ENCODE results near the gene PTPRN2.
"Not testable (repeated sequence)": the region's sequence is repeated elsewhere in the genome, so short reads cannot be mapped to it uniquely, and the experiment has no call there.

The PTPRN2 gene

DNA sequence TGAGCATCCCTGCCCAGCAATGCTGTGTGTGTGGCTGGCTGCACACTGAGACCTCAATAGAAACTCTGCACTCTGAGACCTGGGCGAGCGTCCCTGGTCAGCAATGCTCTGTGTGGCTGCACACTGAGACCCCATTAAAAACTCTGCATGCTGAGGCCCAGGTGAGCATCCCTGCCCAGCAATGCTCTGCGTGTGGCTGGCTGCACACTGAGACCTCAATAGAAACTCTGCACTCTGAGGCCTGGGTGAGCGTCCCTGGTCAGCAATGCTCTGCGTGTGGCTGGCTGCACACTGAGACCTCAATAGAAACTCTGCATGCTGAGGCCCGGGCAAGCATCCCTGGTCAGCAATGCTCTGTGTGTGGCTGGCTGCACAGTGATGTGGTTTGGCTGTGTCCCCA lies 553.7 kb downstream of the PTPRN2 start:
- H3K36me3 Mint-ChIP-seq, CTCF ChIA-PET: not testable (repeated sequence)

GRCh38 chr7:158033196-158033595 lies 554.4 kb downstream of the PTPRN2 start:
- H3K27ac Mint-ChIP-seq, result no peak overlapping the region
- peaks cover 7% of the 10 kb centered on the region for H3K27me3 Mint-ChIP-seq
- H3K4me1 Mint-ChIP-seq, result no peaks in the 10 kb centered on the region
- DNase-seq, result no peak
- H3K9me3 Mint-ChIP-seq, result peaks cover 14% of the 10 kb centered on the region
- H3K4me3 Mint-ChIP-seq, result no peak overlapping the region
- CTCF ChIA-PET, result no interaction called here
- H3K36me3 Mint-ChIP-seq, result no peaks in the 10 kb centered on the region

More for the DNA sequence above, 553.7 kb downstream of the PTPRN2 start:
- H3K4me1 Mint-ChIP-seq, H3K27ac Mint-ChIP-seq, DNase-seq, H3K4me3 Mint-ChIP-seq, H3K27me3 Mint-ChIP-seq: not testable (repeated sequence)
- peaks cover 14% of the 10 kb centered on the region for H3K9me3 Mint-ChIP-seq

GRCh38 chr7:158032561-158033115 lies 555.0 kb downstream of the PTPRN2 start:
- no peaks in the 10 kb centered on the region for H3K4me1 Mint-ChIP-seq
- H3K27me3 Mint-ChIP-seq, result peaks cover 7% of the 10 kb centered on the region
- CTCF ChIA-PET, result no interaction called here
- H3K4me3 Mint-ChIP-seq, result no peak overlapping the region
- H3K36me3 Mint-ChIP-seq, result no peaks in the 10 kb centered on the region
- peaks cover 12% of the 10 kb centered on the region for H3K9me3 Mint-ChIP-seq
- no peak overlapping the region for H3K27ac Mint-ChIP-seq
- DNase-seq, result no peak

DNA sequence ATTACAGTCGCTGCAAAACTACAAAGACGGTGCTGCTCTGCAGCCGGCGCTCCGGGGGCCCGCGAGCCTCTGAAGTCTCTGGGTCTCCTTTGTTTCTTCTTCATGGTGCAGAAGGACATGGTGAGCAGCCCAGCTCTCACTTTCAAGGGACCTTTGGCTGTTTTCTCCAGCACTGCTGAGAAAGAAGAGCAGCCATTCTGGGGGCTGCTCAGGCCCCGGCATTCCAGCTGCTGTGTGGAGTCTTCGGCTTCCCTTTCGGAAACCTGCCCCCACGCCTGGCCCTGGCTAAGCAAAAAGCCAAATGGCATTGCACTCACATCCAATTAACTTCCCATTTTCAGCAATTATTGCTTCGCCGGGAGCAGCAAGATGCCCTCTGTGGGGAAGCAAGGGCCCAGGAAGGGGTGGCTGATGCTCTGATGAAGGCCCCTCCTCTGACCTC lies 555.7 kb downstream of the PTPRN2 start:
- Mint-ChIP-seq H3K4me1 (no peaks in the 10 kb centered on the region), H3K4me3 (no peak overlapping the region), H3K9me3 (peaks cover 12% of the 10 kb centered on the region), H3K27ac (no peak overlapping the region), H3K27me3 (peaks cover 7% of the 10 kb centered on the region), H3K36me3 (no peaks in the 10 kb centered on the region)
- no peak for DNase-seq
- CTCF ChIA-PET, result no interaction called here

DNA sequence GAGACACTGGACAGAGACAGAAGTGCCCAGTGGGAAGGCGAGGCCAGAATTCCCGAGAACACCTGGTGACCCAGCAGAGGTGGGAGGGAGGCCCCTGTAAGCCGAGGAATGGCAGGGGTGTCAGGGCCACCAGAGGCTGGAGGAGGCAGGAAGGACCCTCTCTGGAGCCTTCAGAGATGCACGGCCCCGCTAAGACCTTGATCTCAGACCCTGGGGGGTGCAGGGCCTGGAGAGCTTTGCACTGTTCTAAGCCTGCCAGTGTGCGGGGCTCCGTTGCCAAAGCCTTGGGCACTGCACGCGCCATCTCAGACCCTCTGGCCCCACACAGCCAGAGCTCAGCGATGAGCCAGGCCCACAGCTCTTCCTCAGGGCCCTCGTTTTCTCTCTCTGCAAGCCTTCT lies 557.1 kb downstream of the PTPRN2 start:
- CTCF ChIA-PET, result no interaction called here
- H3K27me3 Mint-ChIP-seq, result peaks cover 7% of the 10 kb centered on the region
- H3K36me3 Mint-ChIP-seq, result no peaks in the 10 kb centered on the region
- H3K27ac Mint-ChIP-seq, result no peak overlapping the region
- no peaks in the 10 kb centered on the region for H3K4me1 Mint-ChIP-seq
- no peak for DNase-seq
- H3K4me3 Mint-ChIP-seq, result no peak overlapping the region
- H3K9me3 Mint-ChIP-seq, result peaks cover 12% of the 10 kb centered on the region

- CTCF ChIA-PET, result no interaction called here
- no peak for DNase-seq
- H3K27ac Mint-ChIP-seq, result no peak overlapping the region
- H3K27me3 Mint-ChIP-seq, result peaks cover 7% of the 10 kb centered on the region
- no peaks in the 10 kb centered on the region for H3K36me3 Mint-ChIP-seq
- H3K4me3 Mint-ChIP-seq, result no peak overlapping the region
- no peaks in the 10 kb centered on the region for H3K4me1 Mint-ChIP-seq
- peaks cover 12% of the 10 kb centered on the region for H3K9me3 Mint-ChIP-seq
Observed at GRCh38 chr7:158030071-158030470, 557.6 kb downstream of the PTPRN2 start.

DNA sequence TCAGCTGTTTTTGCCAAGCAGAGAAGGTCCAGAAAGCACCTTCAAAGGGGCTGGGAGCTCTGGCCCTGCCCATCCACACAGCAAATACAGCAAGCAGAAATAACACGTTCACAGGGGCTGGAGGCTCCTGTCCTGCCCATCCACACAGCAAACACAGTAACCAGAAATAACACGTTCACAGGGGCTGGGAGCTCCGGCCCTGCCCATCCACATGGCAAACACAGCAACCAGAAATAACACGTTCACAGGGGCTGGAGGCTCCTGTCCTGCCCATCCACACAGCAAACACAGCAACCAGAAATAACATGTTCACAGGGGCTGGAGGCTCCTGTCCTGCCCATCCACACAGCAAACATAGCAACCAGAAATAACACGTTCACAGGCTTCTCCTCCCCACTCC lies 558.1 kb downstream of the PTPRN2 start:
- H3K9me3 Mint-ChIP-seq, result peaks cover 12% of the 10 kb centered on the region
- DNase-seq, result no peak
- CTCF ChIA-PET, result no interaction called here
- H3K4me3 Mint-ChIP-seq, result no peak overlapping the region
- peaks cover 7% of the 10 kb centered on the region for H3K27me3 Mint-ChIP-seq
- H3K27ac Mint-ChIP-seq, result no peak overlapping the region
- no peaks in the 10 kb centered on the region for H3K4me1 Mint-ChIP-seq
- H3K36me3 Mint-ChIP-seq, result no peaks in the 10 kb centered on the region

GRCh38 chr7:158028971-158029370 lies 558.7 kb downstream of the PTPRN2 start:
- no peak for DNase-seq
- Mint-ChIP-seq H3K27me3 (peaks cover 7% of the 10 kb centered on the region), H3K4me1 (no peaks in the 10 kb centered on the region), H3K36me3 (no peaks in the 10 kb centered on the region), H3K27ac (no peak overlapping the region), H3K4me3 (no peak overlapping the region), H3K9me3 (peaks cover 10% of the 10 kb centered on the region)
- CTCF ChIA-PET, result no interaction called here

- Mint-ChIP-seq H3K27ac (no peak overlapping the region), H3K4me3 (no peak overlapping the region), H3K9me3 (peaks cover 5% of the 10 kb centered on the region), H3K4me1 (no peaks in the 10 kb centered on the region), H3K27me3 (peaks cover 7% of the 10 kb centered on the region), H3K36me3 (no peaks in the 10 kb centered on the region)
- no peak for DNase-seq
- CTCF ChIA-PET, result no interaction called here
Observed at GRCh38 chr7:158028290-158028941, 559.2 kb downstream of the PTPRN2 start.

- no peaks in the 10 kb centered on the region for H3K36me3 Mint-ChIP-seq
- DNase-seq, result no peak
- H3K9me3 Mint-ChIP-seq, result no peaks in the 10 kb centered on the region
- H3K27me3 Mint-ChIP-seq, result peaks cover 3% of the 10 kb centered on the region
- CTCF ChIA-PET, result no interaction called here
- H3K27ac Mint-ChIP-seq, result no peak overlapping the region
- no peaks in the 10 kb centered on the region for H3K4me1 Mint-ChIP-seq
- no peak overlapping the region for H3K4me3 Mint-ChIP-seq
Observed at GRCh38 chr7:158027646-158028045, 560.0 kb downstream of the PTPRN2 start.

DNA sequence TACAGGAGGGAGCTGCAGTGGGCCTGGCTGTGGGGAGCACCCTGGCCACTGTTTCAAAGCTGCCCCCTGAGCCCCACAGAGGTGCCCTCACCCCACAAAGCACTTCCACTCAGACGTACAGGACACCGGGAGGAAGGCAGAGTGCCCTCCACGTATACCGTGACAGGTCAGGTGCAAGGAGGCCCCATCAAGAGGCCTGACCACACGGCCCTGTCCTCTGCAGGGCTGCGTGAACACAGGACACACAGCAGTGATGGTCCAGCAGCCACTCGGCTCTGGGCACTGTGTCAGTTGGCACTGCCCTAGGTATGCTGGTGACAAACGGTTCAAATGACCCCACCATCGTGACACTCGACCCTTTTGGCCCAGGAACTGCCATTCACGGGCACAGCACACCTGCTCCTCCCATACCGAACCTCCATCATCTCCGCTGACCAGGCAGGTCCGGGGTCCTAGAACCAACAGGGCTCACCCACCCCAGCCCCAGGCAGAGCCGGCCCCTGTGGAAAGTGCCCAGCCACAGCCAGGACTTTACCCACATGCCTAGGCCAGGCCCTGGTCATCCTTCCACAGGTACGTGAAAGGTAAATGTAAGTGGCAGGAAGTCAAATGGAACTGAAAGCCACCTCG lies 560.9 kb downstream of the PTPRN2 start:
- no peaks in the 10 kb centered on the region for H3K4me1 Mint-ChIP-seq
- H3K9me3 Mint-ChIP-seq, result no peaks in the 10 kb centered on the region
- H3K4me3 Mint-ChIP-seq, result no peak overlapping the region
- CTCF ChIA-PET, result no interaction called here
- H3K27ac Mint-ChIP-seq, result no peak overlapping the region
- H3K36me3 Mint-ChIP-seq, result no peaks in the 10 kb centered on the region
- H3K27me3 Mint-ChIP-seq, result no peaks in the 10 kb centered on the region
- DNase-seq, result no peak

- H3K36me3 Mint-ChIP-seq, result no peaks in the 10 kb centered on the region
- CTCF ChIA-PET, result no interaction called here
- no peak overlapping the region for H3K4me3 Mint-ChIP-seq
- no peaks in the 10 kb centered on the region for H3K4me1 Mint-ChIP-seq
- no peak for DNase-seq
- H3K27me3 Mint-ChIP-seq, result no peaks in the 10 kb centered on the region
- no peaks in the 10 kb centered on the region for H3K9me3 Mint-ChIP-seq
- H3K27ac Mint-ChIP-seq, result no peak overlapping the region
Observed at GRCh38 chr7:158025686-158026600, 561.7 kb downstream of the PTPRN2 start.

- CTCF ChIA-PET, result no interaction called here
- Mint-ChIP-seq H3K9me3 (no peaks in the 10 kb centered on the region), H3K4me3 (no peak overlapping the region), H3K36me3 (no peaks in the 10 kb centered on the region), H3K27ac (no peak overlapping the region), H3K27me3 (no peaks in the 10 kb centered on the region), H3K4me1 (no peaks in the 10 kb centered on the region)
- no peak for DNase-seq
Observed at GRCh38 chr7:158024881-158025280, 562.7 kb downstream of the PTPRN2 start.

DNA sequence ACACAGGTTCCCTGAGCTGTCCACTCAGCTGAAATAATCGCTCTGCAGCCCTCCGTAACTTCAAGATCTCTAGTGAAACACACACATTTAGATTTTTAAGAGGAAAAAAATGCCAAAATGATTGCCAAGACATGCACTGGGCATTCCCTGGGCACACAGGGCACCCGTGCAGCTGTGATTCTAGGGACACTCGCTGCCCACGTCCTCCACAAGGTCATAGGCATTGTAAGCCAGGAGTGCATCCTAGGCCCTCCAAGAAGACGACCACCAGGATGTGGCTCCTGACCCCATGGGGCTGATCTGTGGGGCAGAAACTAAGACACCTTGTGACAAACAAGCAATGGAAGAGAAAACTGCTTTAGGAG lies 563.3 kb downstream of the PTPRN2 start:
- H3K4me1 Mint-ChIP-seq, result no peaks in the 10 kb centered on the region
- DNase-seq, result no peak
- H3K27ac Mint-ChIP-seq, result no peak overlapping the region
- no peaks in the 10 kb centered on the region for H3K36me3 Mint-ChIP-seq
- no peak overlapping the region for H3K4me3 Mint-ChIP-seq
- no peaks in the 10 kb centered on the region for H3K27me3 Mint-ChIP-seq
- CTCF ChIA-PET, result no interaction called here
- H3K9me3 Mint-ChIP-seq, result no peaks in the 10 kb centered on the region

Data from activated naive CD4-positive, alpha-beta T cell treated with anti-CD3 and anti-CD28 coated beads, Interleukin-2, amount 10 ng/mL, durations not matched to agents 7 days and 5 days (primary cell).